Measurements from ENCODE around the gene PRR29.

GRCh38 chr17:64004218-64004770, 6.1 kb downstream of the PRR29 start:
- TF ChIP-seq CTCF (IDR thresholded peaks at IDR 0.05; ENCODE audit: poor library complexity, severe bottlenecking) (no peak), POLR2AphosphoS5 (IDR thresholded peaks at IDR 0.05) (no peak), TAF1 (IDR thresholded peaks at IDR 0.05; ENCODE audit: low read depth) (no peak), EZH2 (IDR thresholded peaks at IDR 0.05; ENCODE audit: borderline replicate concordance, insufficient read depth, low read length, poor library complexity, severe bottlenecking) (no peak), EP300 (conservative IDR thresholded peaks at IDR 0.05; ENCODE audit: poor library complexity, severe bottlenecking) (no peak), RAD21 (conservative IDR thresholded peaks at IDR 0.05) (no peak), REST (IDR thresholded peaks at IDR 0.05; ENCODE audit: borderline replicate concordance) (no peak)
